Ecto neural progenitor cell (in vitro differentiated cells): Measurements from ENCODE around the gene FHL2.

Experiments used
- DNase-seq: peaks from one replicate; pipeline ENCODE4 v3.0.0-alpha.2; 2018; ENCODE audit warnings: low spot score

The FHL2 gene

DNA sequence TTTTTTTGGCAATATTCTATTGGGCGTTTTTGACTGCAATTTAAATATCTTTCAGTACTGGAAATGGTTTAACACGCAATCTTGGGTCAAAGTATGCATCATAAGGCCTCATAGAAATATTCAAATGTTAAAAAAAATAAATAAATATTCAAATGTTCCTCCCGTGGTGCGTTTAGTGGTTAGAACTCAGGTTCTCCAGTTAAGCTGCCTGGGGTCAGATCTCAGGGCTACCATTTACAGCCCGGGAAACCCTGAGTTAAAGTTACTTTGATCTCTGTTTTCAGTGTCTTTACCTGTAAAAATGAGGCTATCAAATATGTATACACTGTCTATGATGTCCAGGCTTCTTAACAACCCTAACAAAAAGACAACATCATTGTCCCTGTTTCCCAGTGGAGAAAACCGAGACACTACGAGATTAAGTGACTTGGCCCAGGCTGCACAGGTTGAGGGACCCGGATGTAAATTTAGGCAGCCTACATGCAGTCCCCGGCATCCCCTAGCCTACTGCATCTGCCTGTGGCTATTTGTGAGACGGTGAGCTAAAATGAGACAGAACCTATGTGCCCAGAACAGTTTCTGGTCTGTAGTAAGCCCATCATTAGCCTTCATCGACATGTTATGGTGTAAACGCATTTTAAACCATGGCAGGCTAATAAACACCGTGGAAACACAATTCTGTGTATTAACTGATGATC is 1.7 kb downstream of the FHL2 start:
- no peak for DNase-seq

DNA sequence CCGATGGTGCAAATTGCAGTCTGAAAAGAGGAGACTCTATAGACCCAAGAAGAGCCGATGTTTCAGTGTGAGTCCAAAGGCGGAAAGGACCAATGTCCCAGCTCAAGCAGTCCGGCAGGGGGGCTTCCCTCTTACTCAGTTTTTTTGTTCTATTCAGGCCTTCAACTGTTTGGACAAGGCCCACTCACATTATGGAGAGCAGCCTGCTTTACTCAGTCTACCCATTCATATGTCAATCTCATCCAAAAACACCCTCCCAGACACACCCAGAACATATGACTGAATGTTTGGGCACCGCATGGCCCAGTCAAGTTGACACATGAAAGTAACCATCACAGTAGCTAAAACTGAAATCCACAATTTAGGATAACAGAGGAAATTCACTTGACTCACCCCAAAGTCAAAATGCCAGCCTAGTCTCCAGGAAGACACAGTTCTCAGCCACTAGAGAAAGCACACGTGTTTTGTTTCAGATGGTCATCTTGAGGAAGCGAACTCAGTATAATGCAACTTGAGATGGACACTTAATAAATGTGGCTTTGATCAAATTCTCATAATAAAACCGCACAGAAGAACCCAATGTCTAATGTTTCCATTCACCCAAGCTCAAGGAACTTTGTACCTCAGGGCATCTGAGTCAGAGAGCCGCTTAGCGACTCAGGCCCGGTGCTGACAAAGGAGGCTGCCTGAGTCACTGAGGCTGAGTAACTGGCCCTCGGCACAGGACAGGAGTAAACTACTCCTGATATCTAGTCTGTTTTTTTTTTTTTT is 2.4 kb downstream of the FHL2 start:
- no peak for DNase-seq

DNA sequence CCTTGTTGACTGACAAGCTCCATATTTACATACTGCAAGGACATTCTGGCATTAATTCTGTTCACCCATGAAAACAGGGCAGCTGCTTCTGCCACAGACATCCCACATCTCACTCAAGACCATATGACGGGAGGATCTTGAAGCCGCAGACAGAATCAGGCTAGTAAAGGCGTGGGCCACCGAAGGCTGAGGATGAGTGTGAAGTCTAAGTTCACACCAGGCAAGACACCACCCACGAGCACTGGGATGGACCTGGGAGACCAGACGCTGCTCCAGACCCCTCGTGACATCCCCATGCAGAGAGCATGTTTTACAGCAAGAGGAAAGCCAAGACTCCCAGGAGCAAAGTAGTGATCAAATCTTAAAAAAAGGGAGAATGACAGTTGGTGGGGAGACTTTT is 3.2 kb downstream of the FHL2 start:
- no peak for DNase-seq

DNA sequence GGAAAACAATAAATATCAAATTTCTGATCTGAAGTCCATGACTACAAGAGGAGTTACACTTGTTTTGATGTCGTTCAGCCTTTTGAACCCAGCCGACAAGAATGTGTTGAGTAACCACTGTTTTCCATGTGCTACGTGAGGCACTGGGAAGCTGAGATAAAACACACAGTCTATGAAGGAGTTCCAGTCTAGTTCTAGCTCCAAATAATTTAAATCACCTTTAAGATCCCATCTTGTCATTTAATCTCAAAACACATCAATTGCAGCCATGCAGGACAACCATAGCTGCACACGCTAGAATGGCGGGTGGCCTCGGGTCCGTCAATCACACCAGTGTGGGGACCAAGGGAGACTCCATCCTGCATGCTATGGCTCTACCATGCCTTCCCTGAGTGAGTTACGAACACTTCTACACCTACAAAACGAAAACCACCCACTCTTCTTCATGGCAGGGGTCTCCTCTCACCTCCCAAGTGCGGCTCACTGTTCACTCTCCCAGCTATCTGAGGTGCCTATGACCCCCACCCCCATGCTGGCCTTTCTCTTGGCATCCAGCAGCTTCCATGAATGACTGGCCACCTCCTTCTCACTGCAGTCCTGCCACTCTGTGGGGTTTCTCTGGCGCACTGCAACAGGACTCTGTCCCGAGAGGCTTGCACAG is 3.8 kb downstream of the FHL2 start:
- DNase-seq = no peak

DNA sequence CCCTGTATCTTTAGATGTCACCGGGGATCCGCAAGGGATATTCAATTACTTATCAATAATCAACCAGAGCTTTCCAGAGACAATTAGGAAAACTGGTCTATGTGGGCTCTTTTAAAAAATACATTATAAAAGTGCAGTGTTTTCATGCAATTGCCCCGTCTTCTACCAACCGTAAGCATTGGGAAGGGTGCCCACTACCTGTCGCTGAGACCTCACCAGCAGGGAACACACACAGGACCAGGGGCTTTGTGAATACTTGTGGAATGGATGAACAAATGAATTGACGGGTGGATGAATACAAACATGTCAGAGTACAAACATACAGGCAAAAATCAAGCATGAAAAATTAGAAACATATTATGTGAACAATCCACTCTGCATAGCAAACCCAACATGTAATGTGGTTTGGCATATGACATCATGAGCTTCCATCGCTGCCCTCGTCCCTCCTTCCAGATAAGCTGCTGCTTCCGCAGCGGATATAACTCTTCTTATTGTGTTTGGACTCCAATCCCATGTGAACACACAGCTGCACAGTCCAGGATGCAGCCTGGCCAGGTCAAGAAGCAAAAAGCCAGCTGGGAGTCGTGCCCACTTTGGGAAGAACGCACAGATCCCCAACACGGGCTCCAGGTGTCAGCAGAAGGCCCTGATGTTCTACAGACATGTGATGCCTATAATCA is 5.3 kb downstream of the FHL2 start:
- DNase-seq = no peak

DNA sequence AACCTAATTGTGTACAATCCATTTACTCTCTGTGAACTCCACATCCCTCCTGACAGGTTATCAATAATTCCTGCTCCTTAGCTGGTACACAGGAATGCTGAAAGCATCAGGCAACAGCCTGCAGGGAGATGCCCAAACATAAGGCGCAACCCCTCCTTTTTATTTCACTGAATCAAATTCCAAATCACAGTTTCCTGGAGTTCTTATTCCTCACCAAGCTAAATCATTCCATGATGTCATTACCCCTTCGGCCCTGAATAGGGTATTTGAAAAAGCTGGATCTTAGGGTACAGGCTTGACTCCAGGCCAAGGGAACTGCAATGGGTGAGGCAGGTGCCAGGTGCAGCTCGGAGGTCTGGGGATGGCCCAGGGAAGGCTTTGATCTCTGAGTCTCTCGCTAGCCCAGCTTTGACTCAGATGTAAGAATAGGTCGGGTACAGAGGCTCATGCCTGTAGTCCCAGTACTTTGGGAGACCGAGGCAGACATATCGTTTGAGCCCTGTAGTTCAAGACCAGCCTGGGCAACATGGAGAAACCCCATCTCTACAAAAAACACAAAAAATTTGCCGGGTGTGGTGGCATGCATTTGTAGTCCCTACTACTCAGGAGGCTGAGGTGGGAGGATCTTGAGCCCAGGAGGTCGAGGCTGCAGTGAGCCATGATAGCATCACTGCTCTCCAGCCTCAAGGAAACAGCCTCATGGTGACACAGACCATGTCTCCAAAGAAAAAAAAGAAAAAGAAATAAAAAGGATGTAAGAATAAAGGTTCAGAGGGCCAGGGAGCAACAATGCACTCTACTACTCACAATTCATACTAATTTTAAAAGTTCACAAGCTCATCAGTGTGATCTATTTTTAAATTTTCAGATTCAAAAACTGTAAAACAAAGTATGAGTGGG is 6.8 kb downstream of the FHL2 start:
- peak; percentile 18 for DNase-seq

DNA sequence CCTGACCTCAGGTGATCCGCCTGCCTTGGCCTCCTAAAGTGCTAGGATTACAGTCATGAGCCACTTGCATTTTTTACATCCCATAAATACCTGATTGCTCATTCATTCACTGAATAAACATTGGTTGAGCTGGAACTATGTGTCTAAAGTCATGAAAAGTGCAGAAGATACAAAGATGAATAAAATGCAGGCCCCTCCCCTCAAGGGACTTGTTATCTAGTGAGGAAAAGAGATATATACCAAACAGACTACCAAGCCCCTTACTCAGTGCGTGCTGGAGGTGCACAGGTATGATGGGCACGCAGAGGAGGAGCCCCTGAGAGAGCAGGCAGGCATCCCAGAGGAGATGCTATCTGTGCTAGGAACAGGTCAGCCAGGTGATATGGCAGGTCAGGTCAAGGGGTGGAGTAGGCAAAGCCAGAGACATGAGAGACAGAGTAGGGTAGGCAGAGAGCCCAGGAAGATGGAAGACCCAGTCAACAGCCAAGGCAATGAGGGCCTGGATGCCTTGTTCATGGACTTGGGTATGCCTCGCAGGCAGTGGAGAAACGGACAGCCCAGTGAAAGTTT is 7.7 kb downstream of the FHL2 start:
- no peak for DNase-seq

DNA sequence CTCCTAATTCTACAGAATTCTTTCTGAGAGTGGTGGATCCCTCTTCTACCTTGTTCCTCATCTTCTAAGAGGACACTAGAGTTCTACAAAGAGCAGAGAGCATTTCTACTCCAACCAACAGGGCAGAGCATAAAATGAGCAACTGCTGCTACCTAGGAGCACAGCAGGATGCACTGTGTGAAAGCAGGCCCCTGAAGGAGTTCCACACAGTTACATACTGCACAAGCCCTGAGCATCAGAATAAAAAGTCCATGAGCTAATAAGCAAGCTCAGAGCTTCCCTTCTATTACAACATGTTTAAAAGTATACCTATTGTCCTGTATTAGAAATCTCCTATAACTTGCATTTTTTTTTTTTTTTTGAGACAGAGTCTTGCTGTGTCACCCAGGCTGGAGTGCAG is 8.4 kb downstream of the FHL2 start:
- DNase-seq = no peak

DNA sequence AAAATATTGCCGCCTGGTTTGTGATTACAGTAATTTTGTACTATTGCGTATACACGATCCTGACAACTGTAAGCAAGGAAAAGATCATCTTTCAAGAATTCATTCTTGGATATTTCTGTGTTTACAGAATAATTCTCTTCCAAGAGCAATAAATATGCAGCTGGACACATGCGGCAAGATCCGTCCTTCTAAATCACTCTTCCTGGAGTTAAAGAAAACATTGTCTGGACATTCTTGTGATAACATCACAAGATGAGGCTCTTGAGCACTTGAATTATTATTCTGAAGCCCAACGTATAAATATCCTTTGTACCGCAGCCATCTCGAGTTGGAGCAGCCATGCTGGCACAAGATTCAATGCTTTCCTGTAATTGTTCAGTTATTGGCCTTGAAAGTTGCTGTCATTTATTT is 9.9 kb downstream of the FHL2 start:
- DNase-seq = no peak

DNA sequence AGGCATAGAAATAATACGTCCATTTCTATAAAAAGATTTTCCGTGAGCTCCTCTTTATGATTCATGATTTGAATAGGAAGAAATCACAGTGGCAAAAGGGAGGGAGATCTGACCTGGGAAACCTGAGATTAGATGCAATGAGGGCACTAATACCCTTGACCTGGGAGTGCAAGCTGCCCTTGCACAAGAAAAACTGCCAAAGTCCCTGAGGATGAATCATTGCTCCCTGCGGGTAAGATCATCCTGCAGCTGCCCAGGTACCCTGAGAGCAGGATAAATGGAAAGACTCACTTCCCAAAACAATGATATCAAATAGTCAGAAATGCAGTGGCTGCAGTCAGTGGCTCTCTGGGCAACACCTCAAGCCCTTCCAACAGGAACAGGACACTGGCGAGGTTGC is 11.6 kb downstream of the FHL2 start:
- DNase-seq = no peak

DNA sequence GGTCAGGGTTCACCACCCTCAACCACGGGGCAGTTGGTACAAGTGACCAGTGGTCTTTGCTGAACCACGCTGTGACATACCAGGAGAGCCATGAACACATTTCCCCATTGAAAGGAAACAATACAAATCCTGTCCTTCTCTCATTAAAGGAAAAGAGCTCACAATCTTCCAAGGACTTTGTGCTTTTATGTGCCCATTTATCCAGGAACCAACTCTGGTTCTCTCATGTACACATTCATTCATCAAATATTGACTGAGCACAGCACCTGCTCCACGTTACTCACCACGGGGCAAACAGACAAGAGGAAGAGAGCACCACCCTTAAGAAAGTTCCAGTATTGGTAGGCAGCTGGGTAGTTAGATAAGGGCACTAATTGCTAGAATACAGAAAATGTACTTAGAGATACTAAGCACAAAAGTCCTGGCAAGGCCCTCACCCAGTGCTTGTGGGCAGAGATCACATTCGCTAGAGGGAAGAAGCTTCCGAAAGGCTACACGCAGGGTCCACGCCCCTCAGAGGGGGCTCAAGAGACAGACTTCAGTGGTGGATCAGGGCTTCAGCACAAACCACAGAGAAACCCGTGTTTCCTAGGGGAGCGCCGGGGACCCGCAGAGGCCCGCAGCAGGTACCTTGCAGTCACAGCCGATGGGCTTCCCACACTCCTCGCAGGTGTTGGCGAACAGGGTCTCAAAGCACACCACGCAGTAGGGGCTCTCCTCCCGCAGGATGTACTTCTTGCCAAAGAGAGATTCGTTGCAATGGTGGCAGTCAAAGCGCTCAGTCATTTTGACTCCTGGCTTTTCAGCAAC is 12.9 kb downstream of the FHL2 start:
- DNase-seq = no peak

DNA sequence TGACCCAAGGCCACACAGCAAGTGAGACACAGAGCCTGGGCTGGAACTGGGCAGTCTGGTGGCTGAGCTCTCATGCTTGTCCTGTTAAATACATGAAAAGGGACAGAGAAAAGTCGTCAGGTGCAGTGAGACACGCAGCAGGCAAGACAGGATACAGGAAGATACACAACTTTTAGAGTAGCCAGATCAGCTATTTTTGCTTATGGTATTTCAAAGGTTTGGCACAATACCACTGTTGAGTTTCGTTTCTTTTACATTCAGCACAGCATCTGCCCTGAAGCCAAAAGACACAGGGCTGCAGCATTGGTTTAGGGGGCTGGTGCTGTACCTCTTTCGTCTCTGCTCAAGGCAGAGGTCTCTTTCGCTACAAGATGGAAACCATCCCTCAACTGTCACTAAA is 14.0 kb downstream of the FHL2 start:
- DNase-seq = no peak

DNA sequence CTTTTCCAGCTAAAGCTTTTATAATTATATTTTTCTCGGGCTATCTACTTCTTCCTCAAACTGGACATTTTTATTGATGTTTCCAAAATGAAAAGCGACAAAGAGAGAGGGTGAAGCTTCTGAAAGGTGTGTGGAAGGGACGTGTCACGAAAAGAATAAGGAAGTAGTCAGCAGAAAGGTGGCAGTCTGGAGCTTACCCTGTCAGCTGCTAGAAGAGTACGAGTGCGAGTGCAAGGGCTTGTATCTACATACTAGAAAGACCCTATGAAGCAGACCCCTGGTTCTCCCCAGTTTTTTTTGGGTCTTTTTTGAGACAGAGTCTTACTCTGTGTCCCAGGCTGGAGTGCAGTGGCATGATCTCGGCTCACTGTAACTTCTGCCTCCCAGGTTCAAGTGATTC is 14.6 kb downstream of the FHL2 start:
- no peak for DNase-seq

DNA sequence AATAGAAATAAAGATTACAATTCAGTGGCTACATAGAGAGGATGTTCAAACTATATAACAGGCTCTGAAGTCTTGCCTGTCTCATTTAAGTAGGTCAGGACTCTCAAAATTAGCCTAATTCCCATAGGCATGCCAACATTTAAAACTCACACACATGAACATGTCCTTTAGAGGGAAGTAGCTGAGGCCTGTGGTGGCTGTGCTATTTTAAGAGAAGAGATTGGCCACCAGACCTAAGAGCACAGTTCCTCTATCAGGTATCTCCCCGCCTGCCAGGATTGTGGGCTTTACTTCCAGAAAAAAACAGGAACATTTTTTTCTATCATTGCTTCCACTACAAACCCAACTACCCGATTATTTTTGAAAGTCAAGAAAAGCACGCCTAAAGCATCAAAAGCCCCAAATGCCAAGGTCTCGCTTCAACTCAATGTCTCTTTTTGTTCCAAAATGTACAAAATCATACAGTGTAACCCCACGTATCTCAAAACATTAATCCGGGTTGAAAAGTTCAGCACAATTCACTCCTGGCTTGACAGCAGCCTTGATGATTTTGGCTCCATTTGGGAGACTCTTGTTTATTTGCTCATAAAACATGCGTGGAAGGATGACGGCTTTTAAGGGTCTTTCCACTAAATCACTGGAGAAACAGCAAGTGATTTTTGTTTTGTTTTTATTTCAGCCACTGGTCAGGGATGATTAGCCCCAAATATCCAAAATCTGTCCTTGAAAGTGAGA is 15.3 kb downstream of the FHL2 start:
- no peak for DNase-seq

DNA sequence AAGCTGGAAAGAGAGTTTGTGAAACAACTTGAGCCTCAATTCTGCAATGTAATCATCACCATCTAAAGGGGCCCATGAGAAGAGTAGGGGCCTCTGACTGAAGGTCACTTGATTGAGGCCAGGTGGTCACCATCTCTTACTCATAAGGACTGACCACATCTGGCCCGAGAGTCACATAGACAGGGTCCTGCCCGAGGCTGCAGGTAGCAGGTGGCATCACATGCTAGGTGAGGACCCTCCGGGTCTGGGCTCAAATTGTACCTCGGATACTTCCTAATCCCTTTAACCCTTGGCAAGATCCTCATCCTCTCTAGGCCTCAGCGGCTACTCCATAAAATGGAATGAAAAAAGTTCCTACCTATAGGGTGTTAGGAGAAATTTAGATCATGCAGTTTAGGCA is 16.7 kb downstream of the FHL2 start:
- no peak for DNase-seq

DNA sequence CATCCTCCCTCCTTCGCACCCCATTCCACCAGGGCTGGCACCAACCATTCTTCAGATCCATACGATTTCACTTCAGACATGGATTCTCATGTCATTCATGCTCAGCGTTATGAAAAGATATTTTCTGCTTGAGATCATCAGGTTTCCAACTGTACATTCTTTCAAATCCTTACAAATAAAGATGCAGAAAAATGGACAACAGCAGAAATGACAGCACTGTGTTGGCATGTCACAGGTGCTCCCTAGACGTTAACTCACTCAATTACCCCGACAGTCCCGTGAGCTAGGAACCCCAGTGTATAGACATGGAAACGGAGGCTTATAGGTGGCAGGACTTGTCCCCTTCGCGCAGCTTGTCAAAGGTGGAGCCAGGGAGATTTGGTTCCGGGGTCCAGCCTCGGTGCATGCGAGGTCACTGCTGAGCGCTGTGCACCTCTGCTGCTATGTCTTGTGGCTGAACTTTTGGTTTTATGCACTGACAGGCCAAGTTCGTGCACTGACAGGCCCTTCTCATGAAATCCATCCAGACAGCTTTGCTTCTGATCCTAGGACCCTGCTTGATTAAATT is 17.7 kb downstream of the FHL2 start:
- DNase-seq = no peak

DNA sequence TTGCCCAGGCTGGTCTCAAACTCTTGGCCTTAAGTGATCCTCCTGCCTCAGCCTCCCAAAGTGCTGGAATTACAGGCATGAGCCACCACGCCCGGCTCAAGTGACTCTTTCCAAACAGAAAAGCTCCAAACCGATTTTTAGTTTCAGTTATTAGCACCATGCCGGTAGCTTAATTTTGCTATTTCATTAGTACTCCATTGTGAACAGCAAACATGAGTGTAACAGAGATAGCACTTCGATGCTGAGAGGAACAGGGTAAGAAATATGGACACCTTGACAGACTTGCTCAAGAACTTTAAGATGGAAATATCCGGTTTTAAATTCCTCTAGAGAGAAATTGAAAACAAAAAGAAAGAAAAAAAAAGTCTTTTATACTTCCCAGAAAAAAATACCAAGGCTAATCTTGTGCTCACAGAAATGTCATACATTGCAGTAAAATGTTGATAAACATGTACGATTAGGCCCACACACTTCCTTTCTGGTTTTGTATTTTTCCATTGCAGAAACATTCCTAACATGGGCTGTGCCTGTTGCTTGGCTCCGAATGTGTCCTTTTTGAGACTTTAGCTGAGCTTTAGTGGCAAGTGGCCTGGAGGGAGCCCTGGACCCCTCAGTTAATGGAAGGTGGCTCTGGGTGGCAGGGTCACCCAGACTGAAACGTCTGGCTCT is 18.3 kb downstream of the FHL2 start:
- no peak for DNase-seq

DNA sequence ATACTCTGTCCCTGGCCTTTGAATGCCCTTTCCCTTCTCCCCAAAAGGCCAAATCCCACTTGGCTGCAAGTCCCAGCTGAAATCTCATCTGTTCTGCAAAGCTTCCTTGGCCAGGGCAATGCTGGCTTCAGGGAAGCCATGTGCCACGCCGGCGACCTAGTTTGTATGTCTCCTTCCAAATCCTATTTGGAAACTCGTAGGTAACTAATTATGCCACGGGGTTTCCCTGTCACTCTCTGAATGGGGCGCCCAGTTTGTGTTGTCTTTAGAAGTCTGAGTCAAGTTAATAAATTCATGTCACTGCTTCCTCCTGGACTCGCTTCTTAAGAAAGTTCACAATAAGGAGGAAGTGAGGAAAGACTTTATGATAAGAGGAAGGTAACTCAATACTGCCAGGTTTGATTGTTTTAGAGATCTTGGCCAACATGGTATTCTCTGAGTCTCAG is 19.1 kb downstream of the FHL2 start:
- DNase-seq = no peak

DNA sequence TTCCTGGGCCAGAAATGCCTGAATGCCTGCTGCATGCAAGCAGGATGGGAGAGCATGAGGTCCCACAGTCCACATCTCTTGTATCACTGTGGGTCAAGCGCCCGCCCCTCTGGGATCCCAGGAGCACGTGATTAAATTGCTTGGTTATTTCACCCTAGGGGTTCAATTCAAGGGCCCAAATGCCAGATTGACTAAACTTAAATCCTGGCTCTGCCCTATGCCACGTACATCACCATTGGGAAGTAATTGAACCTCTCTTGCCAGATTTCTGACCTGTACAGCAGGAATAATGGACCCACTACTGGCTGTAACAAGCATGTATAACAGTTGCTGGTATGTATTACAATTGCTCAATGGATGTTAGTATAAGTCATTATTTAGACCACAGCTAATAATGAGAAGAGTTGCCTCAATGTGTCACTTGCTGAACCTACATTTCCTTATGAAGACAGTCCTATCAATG is 19.9 kb downstream of the FHL2 start:
- DNase-seq = no peak
